MG63 (cell line): ENCODE data around the gene BCKDHB. TPM values are rescaled to one million over a fixed set of nuclear protein-coding genes. Genes with fewer than 3 reads are reported as not detected.

Experiments used
- DNase-seq: peaks from one replicate; pipeline ENCODE4 v3.0.0-alpha.2; 2020
- H3K27me3 ChIP-seq: fragments of 250-450 bp; sonication (Bioruptor Pico); 2 replicates; pipeline ENCODE4 v1.5.1; 2020; ENCODE audit warnings: mild to moderate bottlenecking, moderate library complexity
- H3K36me3 ChIP-seq: fragments of 250-450 bp; sonication (Bioruptor Pico); 2 replicates; pipeline ENCODE4 v1.5.1; 2020; ENCODE audit warnings: mild to moderate bottlenecking, moderate library complexity
- H3K4me3 ChIP-seq: fragments of 250-450 bp; sonication (Bioruptor Pico); 2 replicates; pipeline ENCODE4 v1.5.1; 2020; ENCODE audit warnings: mild to moderate bottlenecking, moderate library complexity
- H3K9me3 ChIP-seq: fragments of 250-450 bp; sonication (Bioruptor Pico); 2 replicates; pipeline ENCODE4 v1.5.1; 2020; ENCODE audit warnings: mild to moderate bottlenecking, moderate library complexity
- total RNA-seq: library from RNA; depleted of rRNA; stranded (reverse); fragments of >200 nt; shearing (Covaris generic); gene quantifications from 2 replicates; pipeline ENCODE4 v1.2.3, GENCODE V29; 2014; ENCODE audit warnings: low replicate concordance

The BCKDHB gene
- total RNA-seq, 1 experiment from 2014 or later: 14.9 TPM

- DNase-seq: no peak
- Histone ChIP-seq H3K36me3 (no peaks in the 10 kb centered on the region), H3K4me3 (no peak overlapping the region), H3K9me3 (no peaks in the 10 kb centered on the region), H3K27me3 (no peaks in the 10 kb centered on the region)
These were observed 214.5 kb downstream of the BCKDHB start for GRCh38 chr6:80321011-80321410.

GRCh38 chr6:80325742-80326141, 219.3 kb downstream of the BCKDHB start:
- H3K9me3 ChIP-seq: no peaks in the 10 kb centered on the region
- DNase-seq: no peak
- H3K36me3 ChIP-seq: no peaks in the 10 kb centered on the region
- no peak overlapping the region for H3K4me3 ChIP-seq
- no peaks in the 10 kb centered on the region for H3K27me3 ChIP-seq

DNA sequence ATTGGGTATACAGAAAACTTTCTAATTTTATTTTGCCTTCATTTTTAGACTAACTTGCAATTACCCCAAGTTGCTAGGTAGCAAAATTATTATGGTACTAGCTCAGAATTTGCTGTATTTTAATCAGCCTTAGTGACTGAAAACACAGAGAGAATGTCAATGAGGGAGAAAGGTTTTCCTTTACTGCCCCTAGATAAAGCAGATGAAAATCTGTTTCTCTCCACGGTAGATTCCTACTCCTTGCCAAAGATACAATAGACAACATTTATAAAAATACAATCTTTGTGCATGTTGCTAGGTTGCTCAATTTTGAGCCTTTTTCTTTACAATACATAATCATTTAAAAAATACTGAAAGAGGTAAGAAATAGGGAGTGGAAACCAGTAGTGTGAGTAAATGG, 222.2 kb downstream of the BCKDHB start:
- Histone ChIP-seq H3K36me3 (no peaks in the 10 kb centered on the region), H3K4me3 (no peak overlapping the region), H3K27me3 (no peaks in the 10 kb centered on the region), H3K9me3 (no peaks in the 10 kb centered on the region)
- no peak for DNase-seq

DNA sequence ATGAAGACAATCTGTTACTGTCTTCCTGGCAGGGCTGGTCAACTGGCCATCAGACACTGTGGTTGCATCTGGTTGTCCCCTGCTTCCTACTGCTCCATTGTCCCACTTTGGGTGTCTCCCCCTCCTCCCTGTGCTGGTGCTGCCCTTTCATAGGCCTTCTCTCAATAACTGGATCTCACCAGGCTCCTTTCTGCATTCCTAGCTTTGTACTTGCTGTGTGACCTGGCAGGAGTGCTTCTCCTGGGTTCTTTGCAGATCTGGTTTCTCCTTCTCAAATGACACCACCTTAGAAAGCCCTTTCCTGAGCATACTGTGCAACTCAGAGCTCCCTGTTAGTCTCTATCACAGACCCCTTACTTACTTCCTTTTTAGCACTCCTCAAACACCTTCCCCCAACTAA, 223.0 kb downstream of the BCKDHB start:
- H3K36me3 ChIP-seq: no peaks in the 10 kb centered on the region
- no peak for DNase-seq
- H3K9me3 ChIP-seq: no peaks in the 10 kb centered on the region
- no peaks in the 10 kb centered on the region for H3K27me3 ChIP-seq
- no peak overlapping the region for H3K4me3 ChIP-seq

- DNase-seq: no peak
- no peaks in the 10 kb centered on the region for H3K9me3 ChIP-seq
- H3K36me3 ChIP-seq: no peaks in the 10 kb centered on the region
- no peaks in the 10 kb centered on the region for H3K27me3 ChIP-seq
- no peak overlapping the region for H3K4me3 ChIP-seq
These were observed 224.5 kb downstream of the BCKDHB start for GRCh38 chr6:80330961-80331360.

- Histone ChIP-seq H3K4me3 (no peak overlapping the region), H3K27me3 (no peaks in the 10 kb centered on the region), H3K36me3 (no peaks in the 10 kb centered on the region), H3K9me3 (no peaks in the 10 kb centered on the region)
- DNase-seq: no peak
These were observed 225.1 kb downstream of the BCKDHB start for GRCh38 chr6:80331522-80331921.

DNA sequence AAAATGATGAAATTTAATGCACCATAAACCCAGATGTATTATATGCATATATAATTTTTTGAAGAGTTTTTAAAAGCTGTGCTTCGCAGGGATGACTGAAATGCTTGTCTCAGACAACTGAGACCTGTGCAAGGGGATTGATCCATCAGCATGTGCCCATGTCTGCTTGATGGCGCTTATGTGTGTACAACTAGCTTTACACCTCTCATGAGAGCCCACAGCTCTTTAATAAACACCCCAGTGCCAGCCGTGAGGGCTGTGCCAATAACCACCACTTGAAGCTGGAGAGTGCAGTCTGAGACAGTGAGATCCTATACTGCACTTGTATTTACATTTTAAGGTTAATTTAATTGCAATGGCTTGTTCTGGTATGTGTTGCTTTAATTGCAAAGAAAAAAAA, 225.5 kb downstream of the BCKDHB start:
- no peaks in the 10 kb centered on the region for H3K9me3 ChIP-seq
- DNase-seq: no peak
- no peak overlapping the region for H3K4me3 ChIP-seq
- H3K27me3 ChIP-seq: no peaks in the 10 kb centered on the region
- H3K36me3 ChIP-seq: no peaks in the 10 kb centered on the region

DNA sequence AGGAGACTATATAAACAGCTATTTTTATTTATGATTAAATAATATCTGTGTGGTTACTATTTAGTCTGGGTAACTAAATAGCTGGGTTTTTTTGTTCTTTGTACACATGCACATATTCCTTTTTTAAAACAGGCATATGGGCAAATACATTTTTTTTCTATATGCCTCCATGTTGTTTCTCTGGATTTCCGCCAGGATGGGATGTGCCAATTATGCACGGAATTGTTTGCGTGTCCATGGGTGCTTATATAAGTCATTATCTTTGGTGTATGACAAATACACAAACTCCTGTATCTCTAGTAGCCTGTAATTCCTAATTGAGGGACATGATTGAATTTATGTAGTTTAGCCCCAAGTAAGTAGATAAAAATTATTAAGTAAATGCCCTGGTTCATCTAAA, 226.9 kb downstream of the BCKDHB start:
- no peak for DNase-seq
- no peak overlapping the region for H3K4me3 ChIP-seq
- H3K27me3 ChIP-seq: no peaks in the 10 kb centered on the region
- no peaks in the 10 kb centered on the region for H3K36me3 ChIP-seq
- 0 out of 2 replicates have a peak, but pooled peaks cover 2% of the 10 kb centered on the region for H3K9me3 ChIP-seq

DNA sequence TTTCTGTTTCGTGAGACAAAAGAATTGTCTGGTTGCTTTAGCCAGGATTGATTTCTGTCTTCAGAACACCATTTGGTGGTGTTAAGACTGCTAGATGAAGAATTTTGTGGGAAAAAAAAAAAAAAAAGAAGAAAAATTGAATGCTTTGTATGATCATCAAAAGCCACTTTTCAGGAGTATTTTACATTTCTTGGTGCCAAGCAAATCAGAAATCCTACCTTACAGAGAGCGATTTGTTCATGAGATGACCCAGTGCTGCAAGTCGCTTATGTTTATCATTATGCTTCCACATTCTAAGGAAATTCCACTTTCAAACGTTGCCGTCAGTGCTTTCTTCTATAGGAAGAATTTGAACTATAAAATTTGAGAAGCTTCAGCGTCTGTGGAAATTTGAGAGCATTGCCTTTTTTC, 228.7 kb downstream of the BCKDHB start:
- Histone ChIP-seq H3K27me3 (no peaks in the 10 kb centered on the region), H3K9me3 (0 out of 2 replicates have a peak, but pooled peaks cover 2% of the 10 kb centered on the region), H3K36me3 (no peaks in the 10 kb centered on the region), H3K4me3 (peak overlapping the region; percentile 36)
- DNase-seq: no peak

- Histone ChIP-seq H3K36me3 (no peaks in the 10 kb centered on the region), H3K4me3 (no peak overlapping the region), H3K9me3 (0 out of 2 replicates have a peak, but pooled peaks cover 2% of the 10 kb centered on the region), H3K27me3 (no peaks in the 10 kb centered on the region)
- no peak for DNase-seq
These were observed 230.4 kb downstream of the BCKDHB start for GRCh38 chr6:80336911-80337310.

DNA sequence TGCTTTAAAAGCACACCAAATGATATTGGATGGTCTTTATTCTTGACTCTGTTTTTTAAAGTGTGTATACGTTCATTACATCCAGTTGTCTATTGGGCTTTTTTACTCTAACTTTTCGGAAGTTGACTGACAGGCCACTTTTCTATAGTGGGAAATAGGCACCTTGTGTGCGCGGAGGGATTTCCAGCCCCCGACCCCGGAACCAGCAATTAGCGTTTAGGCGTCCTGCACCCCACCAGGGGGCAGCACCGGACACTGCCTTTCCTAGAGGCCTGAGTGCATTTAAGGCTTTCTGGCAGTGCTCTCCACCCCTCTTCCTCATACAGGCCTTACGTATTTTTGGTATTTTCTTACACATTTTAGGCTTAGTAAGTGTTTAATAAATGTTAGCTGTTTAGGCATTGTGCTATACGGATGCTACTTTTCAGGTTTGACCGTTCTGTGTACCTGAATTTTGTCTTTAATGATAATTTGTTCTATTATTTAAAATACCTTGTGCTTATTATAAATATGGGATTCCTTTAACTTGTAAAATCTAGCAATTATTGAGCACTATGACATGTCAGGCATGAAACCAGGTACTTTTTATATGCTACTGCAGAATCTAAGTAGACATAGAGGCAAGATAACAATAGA, 231.8 kb downstream of the BCKDHB start:
- Histone ChIP-seq H3K27me3 (no peaks in the 10 kb centered on the region), H3K9me3 (0 out of 2 replicates have a peak, but pooled peaks cover 2% of the 10 kb centered on the region), H3K36me3 (no peaks in the 10 kb centered on the region), H3K4me3 (no peak overlapping the region)
- DNase-seq: peak; percentile 34

- DNase-seq: no peak
- H3K36me3 ChIP-seq: no peaks in the 10 kb centered on the region
- no peak overlapping the region for H3K4me3 ChIP-seq
- 0 out of 2 replicates have a peak, but pooled peaks cover 2% of the 10 kb centered on the region for H3K9me3 ChIP-seq
- no peaks in the 10 kb centered on the region for H3K27me3 ChIP-seq
These were observed 232.9 kb downstream of the BCKDHB start for GRCh38 chr6:80339421-80339820.

DNA sequence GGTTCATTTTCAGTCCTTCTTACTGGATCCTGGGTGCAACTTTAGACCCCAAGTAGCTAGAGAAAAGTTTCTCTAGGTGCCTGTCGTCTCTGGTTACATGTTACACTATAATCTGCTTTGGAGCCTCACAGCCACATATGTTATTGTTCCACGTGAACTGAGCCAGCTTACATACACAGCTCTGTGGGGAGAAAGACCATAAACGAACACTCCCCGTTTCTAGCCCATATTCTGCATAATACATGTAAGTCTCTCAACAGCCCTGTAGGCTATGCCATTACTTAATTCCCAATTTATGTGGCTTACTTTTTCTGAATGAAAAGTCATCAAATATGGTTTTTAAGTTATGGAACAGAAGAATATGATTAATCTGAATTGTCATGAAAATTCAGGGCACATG, 233.8 kb downstream of the BCKDHB start:
- no peak for DNase-seq
- 0 out of 2 replicates have a peak, but pooled peaks cover 2% of the 10 kb centered on the region for H3K9me3 ChIP-seq
- H3K27me3 ChIP-seq: no peaks in the 10 kb centered on the region
- H3K4me3 ChIP-seq: no peak overlapping the region
- no peaks in the 10 kb centered on the region for H3K36me3 ChIP-seq

DNA sequence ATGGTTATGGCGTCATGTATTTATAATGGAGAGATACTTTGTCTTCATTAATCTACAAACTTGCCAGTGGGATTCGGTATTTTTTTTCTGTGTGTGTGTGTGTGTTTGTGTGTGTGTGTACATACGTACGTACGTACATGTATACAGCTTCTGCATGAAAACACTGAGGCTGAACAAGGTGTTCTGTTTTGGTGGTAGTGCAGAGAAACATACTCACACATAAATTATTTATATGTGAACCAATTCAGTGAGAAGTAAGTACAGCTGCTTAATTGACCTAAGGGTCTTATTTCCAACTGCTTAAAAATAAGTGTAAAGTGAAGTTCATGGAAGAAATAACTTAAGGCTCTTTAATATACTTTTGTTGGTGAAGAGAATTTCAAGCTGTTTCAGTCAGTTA, 234.2 kb downstream of the BCKDHB start:
- Histone ChIP-seq H3K4me3 (no peak overlapping the region), H3K27me3 (no peaks in the 10 kb centered on the region), H3K9me3 (0 out of 2 replicates have a peak, but pooled peaks cover 2% of the 10 kb centered on the region), H3K36me3 (no peaks in the 10 kb centered on the region)
- no peak for DNase-seq

- Histone ChIP-seq H3K9me3 (0 out of 2 replicates have a peak, but pooled peaks cover 2% of the 10 kb centered on the region), H3K27me3 (no peaks in the 10 kb centered on the region), H3K36me3 (no peaks in the 10 kb centered on the region), H3K4me3 (no peak overlapping the region)
- DNase-seq: no peak
These were observed 234.9 kb downstream of the BCKDHB start for GRCh38 chr6:80341330-80341729.

DNA sequence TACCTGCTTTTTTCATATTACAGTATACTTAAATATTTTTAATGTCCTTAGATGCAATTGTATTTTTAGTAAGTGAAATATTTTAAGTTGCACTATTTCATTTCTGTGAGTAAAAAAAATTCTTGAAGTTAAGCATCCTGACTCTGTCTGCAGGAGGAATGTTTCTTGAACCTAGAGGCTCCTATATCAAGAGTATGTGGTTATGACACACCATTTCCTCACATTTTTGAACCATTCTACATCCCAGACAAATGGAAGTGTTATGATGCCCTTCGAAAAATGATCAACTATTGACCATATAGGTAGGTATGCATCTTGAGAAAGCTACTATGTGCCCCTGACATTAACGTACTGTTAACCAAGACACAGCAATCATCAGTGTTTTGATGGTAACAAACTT, 237.0 kb downstream of the BCKDHB start:
- H3K27me3 ChIP-seq: no peaks in the 10 kb centered on the region
- no peaks in the 10 kb centered on the region for H3K36me3 ChIP-seq
- no peak for DNase-seq
- no peak overlapping the region for H3K4me3 ChIP-seq
- H3K9me3 ChIP-seq: no peaks in the 10 kb centered on the region

DNA sequence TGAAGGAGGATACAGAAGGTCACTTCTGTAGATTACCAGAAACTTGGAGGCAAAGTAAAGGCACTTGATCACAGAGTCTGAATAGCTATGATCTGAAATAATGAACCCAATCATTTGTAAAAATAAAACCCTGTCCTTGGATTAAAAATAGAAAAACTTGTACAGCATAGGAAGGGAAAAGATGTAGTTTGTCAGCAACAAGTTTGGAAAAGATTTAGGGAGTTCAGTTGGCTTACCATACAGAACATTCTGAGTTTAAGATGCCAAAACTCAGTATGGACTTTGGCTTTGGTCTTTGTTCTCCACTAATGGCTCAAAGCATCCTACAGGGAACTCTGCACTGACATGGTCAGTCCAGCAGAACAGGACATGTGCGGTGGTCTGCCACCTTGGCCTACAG, 240.6 kb downstream of the BCKDHB start:
- Histone ChIP-seq H3K4me3 (no peak overlapping the region), H3K9me3 (no peaks in the 10 kb centered on the region), H3K27me3 (no peaks in the 10 kb centered on the region), H3K36me3 (no peaks in the 10 kb centered on the region)
- DNase-seq: no peak

- DNase-seq: no peak
- Histone ChIP-seq H3K36me3 (no peaks in the 10 kb centered on the region), H3K27me3 (no peaks in the 10 kb centered on the region), H3K9me3 (no peaks in the 10 kb centered on the region), H3K4me3 (no peak overlapping the region)
These were observed 241.8 kb downstream of the BCKDHB start for GRCh38 chr6:80348263-80348662.
